NAMALWA (cell line): ENCODE measurements around the gene IMPDH2.

Experiments used
- DNase-seq: peaks from one replicate; pipeline ENCODE4 v3.0.0-alpha.2; 2015; ENCODE audit warnings: low spot score

Gene IMPDH2

DNA sequence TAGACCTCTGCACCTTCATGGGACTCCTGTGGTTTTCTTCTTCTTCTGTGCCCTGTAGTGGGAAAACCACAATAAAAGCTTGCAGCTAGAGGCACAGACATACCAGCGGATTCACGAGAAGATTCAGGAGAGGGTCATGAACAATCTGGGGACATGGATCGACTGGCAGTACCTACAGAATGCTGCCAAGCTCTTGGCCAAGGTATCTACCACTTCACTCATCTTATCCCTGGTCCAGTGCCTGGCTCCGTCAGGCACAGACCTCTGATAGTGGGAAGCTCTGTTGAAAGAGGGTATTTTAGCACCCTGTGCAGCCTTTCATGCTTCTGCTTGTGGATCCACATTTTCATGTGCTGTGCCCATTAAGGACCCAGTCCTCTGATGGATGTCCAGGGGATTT is 48.9 kb downstream of the IMPDH2 start:
- no peak for DNase-seq

GRCh38 chr3:48979451-48979850 is 49.7 kb downstream of the IMPDH2 start:
- DNase-seq = no peak
